ENCODE data around the gene YARS1.

DNA sequence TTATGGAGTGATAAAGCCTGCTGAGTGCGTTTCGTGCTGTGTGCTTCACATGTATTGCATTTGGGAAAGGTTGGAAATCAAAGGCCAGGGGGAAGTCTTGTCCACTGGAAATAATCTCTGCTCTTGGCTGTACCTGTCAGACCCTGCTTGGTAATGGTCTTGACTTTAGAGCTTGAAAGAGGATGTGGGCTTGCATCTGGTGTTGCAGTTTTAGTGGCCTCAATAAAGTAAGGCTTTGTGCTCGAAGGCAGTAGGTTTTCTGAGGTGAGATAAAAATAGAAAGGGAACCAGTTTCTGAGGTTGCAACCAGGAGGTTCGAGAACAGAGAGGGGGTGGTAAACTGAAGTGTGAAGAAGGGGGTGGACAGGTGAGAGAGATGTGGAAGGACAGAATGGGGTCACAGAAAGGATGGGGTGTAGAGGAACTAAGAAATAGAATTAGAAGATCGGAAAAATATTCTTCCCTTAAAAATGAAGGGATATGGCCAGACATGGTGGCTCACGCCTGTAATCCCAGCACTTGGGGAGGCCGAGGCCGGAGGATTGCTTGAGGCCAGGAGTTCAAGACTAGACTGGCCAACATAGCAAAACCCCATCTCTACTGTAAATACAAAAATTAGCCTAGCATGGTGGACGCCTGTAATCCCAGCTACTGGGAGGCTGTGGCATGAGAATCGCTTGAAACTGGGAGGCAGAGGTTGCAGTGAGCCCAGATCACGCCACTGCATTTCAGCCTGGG is 1.8 kb upstream of the YARS1 start:
- TF ChIP-seq RAD21 (IDR thresholded peaks at IDR 0.05; ENCODE audit: low read length): no peak
- TF ChIP-seq, protein P1, sequence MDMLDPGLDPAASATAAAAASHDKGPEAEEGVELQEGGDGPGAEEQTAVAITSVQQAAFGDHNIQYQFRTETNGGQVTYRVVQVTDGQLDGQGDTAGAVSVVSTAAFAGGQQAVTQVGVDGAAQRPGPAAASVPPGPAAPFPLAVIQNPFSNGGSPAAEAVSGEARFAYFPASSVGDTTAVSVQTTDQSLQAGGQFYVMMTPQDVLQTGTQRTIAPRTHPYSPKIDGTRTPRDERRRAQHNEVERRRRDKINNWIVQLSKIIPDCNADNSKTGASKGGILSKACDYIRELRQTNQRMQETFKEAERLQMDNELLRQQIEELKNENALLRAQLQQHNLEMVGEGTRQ (IDR thresholded peaks at IDR 0.05; ENCODE audit: low read depth, low read length): no peak
- TF ChIP-seq, protein P2, sequence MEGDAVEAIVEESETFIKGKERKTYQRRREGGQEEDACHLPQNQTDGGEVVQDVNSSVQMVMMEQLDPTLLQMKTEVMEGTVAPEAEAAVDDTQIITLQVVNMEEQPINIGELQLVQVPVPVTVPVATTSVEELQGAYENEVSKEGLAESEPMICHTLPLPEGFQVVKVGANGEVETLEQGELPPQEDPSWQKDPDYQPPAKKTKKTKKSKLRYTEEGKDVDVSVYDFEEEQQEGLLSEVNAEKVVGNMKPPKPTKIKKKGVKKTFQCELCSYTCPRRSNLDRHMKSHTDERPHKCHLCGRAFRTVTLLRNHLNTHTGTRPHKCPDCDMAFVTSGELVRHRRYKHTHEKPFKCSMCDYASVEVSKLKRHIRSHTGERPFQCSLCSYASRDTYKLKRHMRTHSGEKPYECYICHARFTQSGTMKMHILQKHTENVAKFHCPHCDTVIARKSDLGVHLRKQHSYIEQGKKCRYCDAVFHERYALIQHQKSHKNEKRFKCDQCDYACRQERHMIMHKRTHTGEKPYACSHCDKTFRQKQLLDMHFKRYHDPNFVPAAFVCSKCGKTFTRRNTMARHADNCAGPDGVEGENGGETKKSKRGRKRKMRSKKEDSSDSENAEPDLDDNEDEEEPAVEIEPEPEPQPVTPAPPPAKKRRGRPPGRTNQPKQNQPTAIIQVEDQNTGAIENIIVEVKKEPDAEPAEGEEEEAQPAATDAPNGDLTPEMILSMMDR (conservative IDR thresholded peaks at IDR 0.05; ENCODE audit: low read depth, low read length): no peak
- no peak for TF ChIP-seq POLR2A (IDR thresholded peaks at IDR 0.05; ENCODE audit: low read depth, low read length)
- no peak for TF ChIP-seq CEBPB (IDR thresholded peaks at IDR 0.05; ENCODE audit: low read depth, low read length)
- no peak for TF ChIP-seq MAZ (IDR thresholded peaks at IDR 0.05; ENCODE audit: borderline replicate concordance, low read depth, low read length)
- TF ChIP-seq SMC3 (IDR thresholded peaks at IDR 0.05; ENCODE audit: low read depth, low read length): no peak
- no peak for TF ChIP-seq NFE2L2 (IDR thresholded peaks at IDR 0.05; ENCODE audit: low read depth, low read length)
- no peak for TF ChIP-seq RCOR1 (IDR thresholded peaks at IDR 0.05; ENCODE audit: insufficient replicate concordance, low read length)
- TF ChIP-seq RFX5 (IDR thresholded peaks at IDR 0.05; ENCODE audit: low read depth, low read length): no peak
- no peak for TF ChIP-seq MAFK (IDR thresholded peaks at IDR 0.05; ENCODE audit: low read depth, low read length)
- TF ChIP-seq BHLHE40 (IDR thresholded peaks at IDR 0.05; ENCODE audit: low read depth, low read length): no peak
- TF ChIP-seq FOS (IDR thresholded peaks at IDR 0.05; ENCODE audit: low read depth, low read length): no peak
- TF ChIP-seq MXI1 (IDR thresholded peaks at IDR 0.05; ENCODE audit: borderline replicate concordance, low read depth, low read length): no peak
